H1 (cell line): ENCODE measurements around the gene MLC1. TPM values are rescaled to one million over a fixed set of nuclear protein-coding genes. Genes with fewer than 3 reads are reported as not detected.

Experiments used
- ATF3 ChIP-seq: IDR thresholded peaks from 2 replicates; pipeline ENCODE4 v1.6.1; 2011; ENCODE audit warnings: low read depth, mild to moderate bottlenecking, low read length; ENCODE audit not compliant: insufficient read depth
- CHD7 ChIP-seq: fragments of 300-600 bp; sonication (generic); IDR thresholded peaks from 2 replicates; pipeline ENCODE4 v1.7.1; 2012; ENCODE audit warnings: low read length, moderate library complexity, mild to moderate bottlenecking, inconsistent platforms; ENCODE audit not compliant: insufficient replicate concordance
- CREB1 ChIP-seq: IDR thresholded peaks from 2 replicates; pipeline ENCODE4 v1.6.1; 2012; ENCODE audit warnings: inconsistent platforms
- MAFK ChIP-seq: IDR thresholded peaks from 2 replicates; pipeline ENCODE4 v1.6.1; 2012; ENCODE audit warnings: low read depth, mild to moderate bottlenecking, improper control_type of control experiment, low read length
- POU5F1 ChIP-seq: IDR thresholded peaks from 2 replicates; pipeline ENCODE4 v1.6.1; 2011; ENCODE audit warnings: low read depth, mild to moderate bottlenecking, low read length, moderate library complexity
- RBBP5 ChIP-seq: IDR thresholded peaks from 2 replicates; pipeline ENCODE4 v1.7.1; 2012; ENCODE audit warnings: low read depth, mild to moderate bottlenecking, inconsistent platforms, low read length, moderate library complexity, borderline replicate concordance
- RXRA ChIP-seq: IDR thresholded peaks from 2 replicates; pipeline ENCODE4 v1.6.1; 2011; ENCODE audit warnings: low read depth, mild to moderate bottlenecking, low read length, moderate library complexity; ENCODE audit not compliant: insufficient read depth
- SIX5 ChIP-seq: IDR thresholded peaks from 2 replicates; pipeline ENCODE4 v1.6.1; 2011; ENCODE audit warnings: mild to moderate bottlenecking, low read depth, low read length
- SP2 ChIP-seq: IDR thresholded peaks from 2 replicates; pipeline ENCODE4 v1.6.1; 2012; ENCODE audit warnings: mild to moderate bottlenecking, low read length, inconsistent platforms
- USF2 ChIP-seq: IDR thresholded peaks from 2 replicates; pipeline ENCODE4 v1.6.1; 2011; ENCODE audit warnings: low read length, improper control_type of control experiment
- polyA plus RNA-seq, 7 experiments: library from polyadenylated mRNA; depleted of rRNA in 3 of 7; stranded (reverse) in 5 of 7; unstranded in 2 of 7; fragments of >200 nt in 5 of 7; fragments of 200-250 nt in 2 of 7; gene quantifications; 1 replicate in 5 of 7; 2 replicates in 1 of 7; 4 replicates in 1 of 7; pipeline versions ENCODE4 v1.2.1 to v1.2.3, GENCODE V29; 2011 to 2013; ENCODE audit warnings: missing spikeins in 2 of 7, mixed read lengths in 2 of 7
- total RNA-seq: library from RNA; stranded (reverse); fragmentation: NEBNext Ultra II Directional; extraction: Animal tissue kit (Norgen Biotek cat#: 25700); gene quantifications from 2 replicates; pipeline ENCODE4 v1.2.1, GENCODE V29; 2021

MLC1 gene
- total and polyA plus RNA-seq, 2 of the 8 experiments (the other 6 are each of a cell fraction or from before 2014, with no cell fraction given) = 0.20 TPM; not detected in 1

GRCh38 chr22:50061824-50062355 is 23.3 kb downstream of the MLC1 start (continued):
- TF ChIP-seq CHD7 = no peak
- TF ChIP-seq POU5F1 = no peak
- no peak for TF ChIP-seq SIX5
- no peak for TF ChIP-seq RXRA
- no peak for TF ChIP-seq CREB1
- TF ChIP-seq USF2 = no peak
- no peak for TF ChIP-seq MAFK
- TF ChIP-seq ATF3 = no peak
- no peak for TF ChIP-seq RBBP5
- no peak for TF ChIP-seq SP2
